BE2C (cell line): ENCODE data around the gene ACSS3.

Experiments
- DNase-seq: peaks from one replicate; pipeline ENCODE4 v3.0.0-alpha.2; 2020
- H3K27me3 ChIP-seq: fragments of 250-450 bp; sonication (Bioruptor Pico); 2 replicates; pipeline ENCODE4 v1.5.1; 2020; ENCODE audit warnings: mild to moderate bottlenecking
- H3K36me3 ChIP-seq: fragments of 250-450 bp; sonication (Bioruptor Pico); 2 replicates; pipeline ENCODE4 v1.5.1; 2020; ENCODE audit warnings: mild to moderate bottlenecking
- H3K4me1 ChIP-seq: fragments of 250-450 bp; sonication (Bioruptor Pico); 2 replicates; pipeline ENCODE4 v1.5.1; 2020
- H3K4me3 ChIP-seq: 2 replicates; pipeline ENCODE4 v1.5.1; 2011; ENCODE audit warnings: low read depth, low read length
- H3K9me3 ChIP-seq: fragments of 250-450 bp; sonication (Bioruptor Pico); 2 replicates; pipeline ENCODE4 v1.5.1; 2020
- CTCF ChIP-seq: IDR thresholded peaks from 2 replicates; pipeline ENCODE4 v1.5.1; 2012; ENCODE audit warnings: mild to moderate bottlenecking, low read depth, low read length

ACSS3 gene

GRCh38 chr12:81120961-81121360 is 43.1 kb downstream of the ACSS3 start:
- no peaks in the 10 kb centered on the region for H3K27me3 ChIP-seq
- TF ChIP-seq CTCF, result no peak
- no peak overlapping the region for H3K4me3 ChIP-seq
- no peaks in the 10 kb centered on the region for H3K9me3 ChIP-seq
- no peaks in the 10 kb centered on the region for H3K4me1 ChIP-seq
- no peaks in the 10 kb centered on the region for H3K36me3 ChIP-seq
- no peak for DNase-seq

DNA sequence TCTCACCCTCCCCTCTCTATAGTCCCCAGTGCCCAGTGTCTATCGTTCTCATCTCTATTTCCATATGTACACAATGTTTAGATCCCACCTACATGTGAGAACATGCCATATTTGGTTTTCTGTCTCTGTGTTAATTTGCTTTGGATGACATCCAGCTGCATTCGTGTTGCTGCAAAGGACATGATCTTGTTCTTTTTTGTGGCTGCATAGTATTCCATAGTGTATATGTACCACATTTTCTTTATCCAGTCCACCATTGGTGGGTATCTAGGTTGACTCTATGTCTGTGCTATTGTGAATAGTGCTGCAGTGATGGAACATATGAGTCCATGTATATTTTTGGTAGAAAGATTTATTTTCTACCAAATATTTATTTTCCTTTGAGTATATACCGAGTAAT is 45.7 kb downstream of the ACSS3 start:
- Histone ChIP-seq H3K9me3 (no peaks in the 10 kb centered on the region), H3K4me1 (no peaks in the 10 kb centered on the region; the same call in 1 of the 2 replicates), H3K36me3 (no peaks in the 10 kb centered on the region), H3K4me3 (no peak overlapping the region), H3K27me3 (no peaks in the 10 kb centered on the region)
- no peak for DNase-seq
- no peak for TF ChIP-seq CTCF

GRCh38 chr12:81125691-81126090 is 47.8 kb downstream of the ACSS3 start:
- no peaks in the 10 kb centered on the region for H3K36me3 ChIP-seq
- DNase-seq, result no peak
- no peaks in the 10 kb centered on the region for H3K27me3 ChIP-seq
- no peak for TF ChIP-seq CTCF
- no peak overlapping the region for H3K4me3 ChIP-seq
- no peaks in the 10 kb centered on the region; the same call in 1 of the 2 replicates for H3K4me1 ChIP-seq
- H3K9me3 ChIP-seq, result no peaks in the 10 kb centered on the region

DNA sequence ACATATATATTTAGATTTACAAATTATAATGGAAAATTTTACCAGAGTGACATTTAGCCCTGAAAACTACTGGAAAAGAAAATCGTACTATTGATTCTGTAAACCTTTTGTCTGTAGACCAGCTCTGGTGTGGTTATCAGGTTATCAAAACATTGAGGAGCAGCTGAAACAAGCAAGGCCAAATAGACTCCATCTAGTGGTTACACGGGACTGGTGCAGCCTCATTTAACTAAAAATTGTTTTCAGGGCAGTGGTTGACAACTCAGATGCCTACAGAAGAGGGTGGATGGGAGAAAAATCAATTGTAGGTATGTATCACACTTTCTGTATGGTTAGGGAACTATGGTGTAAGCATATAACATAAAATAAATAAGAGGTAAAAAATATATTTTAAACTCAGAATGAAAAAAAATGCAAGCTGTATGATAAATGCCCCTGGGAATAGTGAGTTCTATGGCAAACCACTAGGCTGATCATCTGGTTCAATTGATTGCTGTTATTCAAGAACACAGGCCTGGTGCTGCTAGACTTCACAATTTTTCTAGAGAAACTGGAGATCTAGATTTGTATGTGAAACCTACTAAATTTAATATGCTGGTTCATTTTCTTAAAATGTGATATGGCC is 51.2 kb downstream of the ACSS3 start:
- TF ChIP-seq CTCF, result peak; percentile 94
- Histone ChIP-seq H3K36me3 (no peaks in the 10 kb centered on the region), H3K9me3 (no peaks in the 10 kb centered on the region), H3K4me1 (no peaks in the 10 kb centered on the region; the same call in 1 of the 2 replicates), H3K4me3 (no peak overlapping the region), H3K27me3 (no peaks in the 10 kb centered on the region)
- DNase-seq, result peak; percentile 47

- TF ChIP-seq CTCF, result no peak
- H3K36me3 ChIP-seq, result no peaks in the 10 kb centered on the region
- no peak for DNase-seq
Observed at GRCh38 chr12:81136519-81136918, 58.6 kb downstream of the ACSS3 start.

DNA sequence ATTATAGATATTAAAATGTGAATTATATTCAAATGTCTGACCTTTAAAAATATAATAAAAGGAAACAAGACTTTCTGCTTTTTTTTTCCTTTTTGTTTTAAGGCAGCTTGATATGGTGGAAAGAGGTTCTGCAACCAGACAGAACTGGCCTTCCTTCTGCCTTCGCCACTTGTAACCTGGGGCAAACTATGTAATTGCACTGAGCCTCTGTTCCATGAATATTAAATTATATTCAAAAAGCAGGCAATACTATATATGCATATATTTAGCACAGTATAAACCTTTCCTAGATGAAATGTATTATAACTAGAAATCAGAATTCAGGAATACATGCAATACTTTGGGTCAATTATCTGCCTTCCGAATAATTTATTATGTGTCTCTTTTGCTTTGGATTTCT is 59.9 kb downstream of the ACSS3 start:
- Histone ChIP-seq H3K27me3 (peaks cover 6% of the 10 kb centered on the region), H3K4me3 (no peak overlapping the region), H3K36me3 (no peaks in the 10 kb centered on the region), H3K4me1 (no peaks in the 10 kb centered on the region), H3K9me3 (no peaks in the 10 kb centered on the region)
- TF ChIP-seq CTCF, result no peak
- no peak for DNase-seq

More at GRCh38 chr12:81136519-81136918, 58.6 kb downstream of the ACSS3 start:
- Histone ChIP-seq H3K4me3 (no peak overlapping the region), H3K27me3 (peaks cover 6% of the 10 kb centered on the region), H3K9me3 (no peaks in the 10 kb centered on the region), H3K4me1 (no peaks in the 10 kb centered on the region)
